AG10803 (cell line): ENCODE measurements around the gene ANKZF1.

Source experiments
- DNase-seq: peaks from one replicate; pipeline ENCODE4 v3.0.0; 2010; ENCODE audit warnings: low read depth
- H3K4me3 ChIP-seq: 2 replicates; pipeline ENCODE4 v1.5.1; 2011; ENCODE audit warnings: mild to moderate bottlenecking, low read length, control low read depth
- TF ChIP-seq, protein P1 (sequence below): conservative IDR thresholded peaks from 2 replicates; pipeline ENCODE4 v1.5.1; 2011; ENCODE audit warnings: mild to moderate bottlenecking, low read length, control low read depth, inconsistent platforms

ANKZF1 gene

DNA sequence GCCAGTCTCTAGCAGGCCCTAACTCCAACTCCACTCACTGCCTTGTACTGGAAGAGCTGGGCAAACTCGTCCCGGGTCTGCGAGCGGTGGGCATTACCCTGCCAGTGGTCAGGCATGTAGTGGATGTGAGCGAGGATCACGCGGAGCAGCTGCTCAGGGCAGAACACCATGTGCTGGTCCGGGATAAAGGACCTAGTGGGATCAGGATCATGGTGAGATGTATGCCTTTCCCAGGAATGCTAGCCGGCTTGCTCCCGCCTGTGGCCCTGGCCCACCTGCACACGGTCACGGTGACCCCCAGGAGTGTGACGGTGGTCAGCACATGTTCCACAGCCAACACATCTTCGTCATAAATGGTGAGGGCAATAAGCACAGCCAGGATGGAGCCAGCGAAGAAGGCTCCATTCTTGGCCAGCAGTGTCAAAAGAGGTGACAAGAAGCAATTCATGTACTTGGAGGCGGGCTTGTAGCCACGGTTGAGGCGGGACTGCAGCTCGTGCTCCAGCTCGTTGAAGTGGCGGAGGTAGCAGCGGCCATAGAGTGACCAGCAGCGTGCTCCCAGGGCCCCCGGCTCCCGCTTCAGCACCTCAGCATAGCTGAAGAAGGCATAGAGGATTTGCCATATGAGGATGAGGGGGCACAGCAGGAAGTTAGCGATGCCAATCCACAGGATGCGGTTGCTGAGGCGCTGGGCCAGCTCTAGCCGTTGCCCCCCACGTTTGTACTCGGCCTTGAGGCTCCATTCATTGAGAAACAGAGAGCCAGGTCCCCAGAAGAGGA is 5.6 kb upstream of the ANKZF1 start:
- DNase-seq, result no peak
- TF ChIP-seq, protein P1, sequence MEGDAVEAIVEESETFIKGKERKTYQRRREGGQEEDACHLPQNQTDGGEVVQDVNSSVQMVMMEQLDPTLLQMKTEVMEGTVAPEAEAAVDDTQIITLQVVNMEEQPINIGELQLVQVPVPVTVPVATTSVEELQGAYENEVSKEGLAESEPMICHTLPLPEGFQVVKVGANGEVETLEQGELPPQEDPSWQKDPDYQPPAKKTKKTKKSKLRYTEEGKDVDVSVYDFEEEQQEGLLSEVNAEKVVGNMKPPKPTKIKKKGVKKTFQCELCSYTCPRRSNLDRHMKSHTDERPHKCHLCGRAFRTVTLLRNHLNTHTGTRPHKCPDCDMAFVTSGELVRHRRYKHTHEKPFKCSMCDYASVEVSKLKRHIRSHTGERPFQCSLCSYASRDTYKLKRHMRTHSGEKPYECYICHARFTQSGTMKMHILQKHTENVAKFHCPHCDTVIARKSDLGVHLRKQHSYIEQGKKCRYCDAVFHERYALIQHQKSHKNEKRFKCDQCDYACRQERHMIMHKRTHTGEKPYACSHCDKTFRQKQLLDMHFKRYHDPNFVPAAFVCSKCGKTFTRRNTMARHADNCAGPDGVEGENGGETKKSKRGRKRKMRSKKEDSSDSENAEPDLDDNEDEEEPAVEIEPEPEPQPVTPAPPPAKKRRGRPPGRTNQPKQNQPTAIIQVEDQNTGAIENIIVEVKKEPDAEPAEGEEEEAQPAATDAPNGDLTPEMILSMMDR, result no peak
- no peak overlapping the region for H3K4me3 ChIP-seq

DNA sequence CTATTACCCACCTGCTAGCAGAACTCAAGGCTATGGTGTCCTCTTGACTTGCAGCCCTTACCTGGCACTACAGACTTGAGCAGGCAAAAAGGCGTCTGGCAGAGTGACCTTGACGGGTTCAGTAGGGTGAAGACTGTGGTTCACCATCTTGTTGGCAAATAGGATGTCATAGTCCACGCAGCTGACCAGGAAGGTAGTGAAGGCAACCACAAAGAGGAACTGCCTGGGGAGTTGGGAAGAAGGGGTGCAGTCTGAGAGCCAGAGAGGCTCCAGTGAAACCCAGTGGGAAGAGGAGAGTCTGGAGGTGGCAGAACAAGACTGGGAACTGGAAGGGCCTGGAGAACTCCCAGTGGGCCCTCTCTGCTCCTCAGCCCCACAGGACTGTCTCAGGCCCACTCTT is 4.3 kb upstream of the ANKZF1 start:
- DNase-seq, result no peak
- TF ChIP-seq, protein P1, result no peak
- H3K4me3 ChIP-seq, result no peak overlapping the region

DNA sequence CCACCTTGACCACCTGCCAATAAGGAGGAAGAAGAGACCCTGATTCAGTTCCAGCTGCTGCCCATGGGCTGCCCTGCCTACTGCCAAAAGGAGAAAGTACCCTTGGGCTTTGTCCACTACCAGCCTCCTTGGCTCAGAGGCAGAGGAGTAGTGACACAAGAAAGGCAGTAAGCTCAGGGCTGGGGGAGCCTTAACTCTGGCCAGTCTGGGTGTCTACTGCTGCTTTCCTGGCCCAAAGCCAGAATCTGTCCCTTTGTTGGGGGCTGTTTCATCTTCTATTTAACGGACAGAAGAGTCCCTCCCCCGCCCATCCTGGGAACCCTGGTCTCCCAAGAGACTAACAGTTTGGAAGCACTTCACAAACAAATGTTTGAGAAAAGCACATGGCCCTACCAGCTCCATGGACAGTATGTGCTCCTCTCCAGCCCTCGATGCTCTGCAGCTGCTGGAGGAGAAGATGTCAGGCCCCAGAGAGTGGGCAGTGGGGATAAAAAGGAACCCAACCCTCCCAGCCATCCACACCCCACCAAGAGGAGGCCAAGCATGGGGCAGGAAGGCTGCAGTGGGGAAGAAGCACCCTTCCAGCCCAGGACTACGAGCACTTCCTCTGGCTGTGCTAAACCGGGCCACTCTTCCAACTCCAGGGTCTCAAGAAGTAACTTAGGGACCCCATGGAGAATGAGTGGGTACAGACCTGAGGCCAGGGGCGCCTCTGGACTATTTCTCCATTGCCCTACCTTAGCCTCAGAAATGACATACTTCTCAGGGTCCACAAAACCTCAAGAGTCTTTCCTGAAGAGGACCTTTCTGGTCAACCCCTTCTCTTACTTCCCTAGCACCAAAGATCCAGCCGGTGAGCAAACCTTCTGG is 1.3 kb upstream of the ANKZF1 start:
- TF ChIP-seq, protein P1, result no peak
- H3K4me3 ChIP-seq, result peak overlapping the region; percentile 68
- no peak for DNase-seq

DNA sequence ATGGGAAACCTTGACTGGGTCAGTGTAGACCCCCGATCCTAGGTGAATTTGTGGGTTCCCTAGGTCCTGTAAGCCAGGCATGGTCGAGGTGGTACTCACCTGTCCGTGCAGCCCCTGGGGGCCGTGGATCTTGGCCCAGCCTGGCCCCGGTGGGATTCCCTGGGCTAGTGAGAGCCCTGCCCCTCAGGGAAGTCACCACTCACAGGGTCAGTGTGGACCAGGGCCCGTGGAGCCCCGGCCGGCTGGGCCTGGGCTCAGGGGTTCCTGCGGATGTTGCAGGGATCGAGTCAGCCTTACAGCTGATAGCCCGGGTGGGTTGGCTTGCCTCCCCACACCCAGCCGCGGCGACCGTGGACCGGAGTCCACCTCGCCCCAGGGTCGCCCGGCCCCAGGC is 698 bp upstream of the ANKZF1 start:
- DNase-seq, result no peak
- peak overlapping the region; percentile 68 for H3K4me3 ChIP-seq
- TF ChIP-seq, protein P1, result no peak

DNA sequence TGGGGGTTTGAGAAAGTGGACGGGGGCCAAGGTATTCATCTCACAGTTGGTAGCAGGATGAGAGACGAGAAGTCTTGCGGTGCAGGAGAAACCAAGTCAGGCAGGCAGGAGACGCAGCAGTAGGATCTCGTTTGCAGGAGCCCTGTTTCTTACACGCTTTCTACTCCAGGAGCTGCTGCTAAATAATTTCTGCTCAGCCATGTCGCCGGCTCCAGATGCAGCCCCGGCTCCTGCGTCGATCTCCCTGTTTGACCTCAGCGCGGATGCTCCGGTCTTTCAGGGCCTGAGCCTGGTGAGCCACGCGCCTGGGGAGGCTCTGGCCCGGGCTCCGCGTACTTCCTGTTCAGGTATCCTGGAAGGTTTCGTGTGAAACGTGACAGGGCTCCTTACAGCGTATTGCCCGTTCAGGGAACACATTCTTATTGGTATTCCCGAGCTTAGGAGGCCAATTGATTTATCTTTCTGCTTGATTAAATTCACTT is 494 bp downstream of the ANKZF1 start:
- peak overlapping the region; percentile 68 for H3K4me3 ChIP-seq
- peak; percentile 40 for DNase-seq
- TF ChIP-seq, protein P1, result no peak

DNA sequence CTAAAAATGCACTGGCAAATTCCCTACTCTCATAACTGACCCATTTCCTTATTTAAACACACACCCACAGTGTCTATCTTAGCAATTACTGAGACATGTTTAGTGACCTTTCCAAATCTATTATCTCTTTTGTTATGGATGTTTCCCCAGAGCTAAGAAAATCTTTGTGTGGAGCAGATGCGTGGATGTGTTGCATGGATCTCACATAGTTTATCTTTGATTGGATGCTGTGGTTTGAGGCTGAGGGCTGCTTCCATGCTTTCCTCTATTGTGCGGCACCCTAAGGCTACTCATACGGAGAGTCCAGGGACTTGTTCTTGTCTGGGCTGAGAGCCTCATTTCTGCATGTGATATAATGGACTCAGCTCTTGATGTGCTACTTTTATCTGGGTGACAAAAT is 4.7 kb downstream of the ANKZF1 start:
- H3K4me3 ChIP-seq, result no peak overlapping the region
- TF ChIP-seq, protein P1, result no peak

More for the DNA sequence above, 4.7 kb downstream of the ANKZF1 start:
- no peak for DNase-seq
